ENCODE measurements around the gene P2RX2. TPM values are rescaled to one million over a fixed set of nuclear protein-coding genes. Genes with fewer than 3 reads are reported as not detected.

The P2RX2 gene
- polyA plus RNA-seq, 2 of the 4 experiments (the other 2 are of a cell fraction), result not detected

- H3K4me2 ChIP-seq, result no peak overlapping the region
- CTCF ChIA-PET, result interaction anchor here (1.0 to 4.8 kb wide), 3 partner anchors 8 to 193 kb away, joined by 3 to 24 read pairs (median 4); no protein-coding TSS in a partner anchor
- H3K9me3 ChIP-seq, result peaks cover 11% of the 10 kb centered on the region; the same call in 1 of the 3 replicates
- H3K4me1 ChIP-seq, result no peaks in the 10 kb centered on the region
- POLR2A ChIA-PET, result no interaction called here
- no peak overlapping the region for H3K27ac ChIP-seq
- no peak overlapping the region for H3K4me3 ChIP-seq
- no peak for DNase-seq (ENCODE audit: low read depth in 1 of 2, low spot score in 1 of 2)
- no peak for ATAC-seq
- no peak for TF ChIP-seq RNF2 (IDR thresholded peaks at IDR 0.05; ENCODE audit: borderline replicate concordance, low read depth)
- TF ChIP-seq, protein P1, sequence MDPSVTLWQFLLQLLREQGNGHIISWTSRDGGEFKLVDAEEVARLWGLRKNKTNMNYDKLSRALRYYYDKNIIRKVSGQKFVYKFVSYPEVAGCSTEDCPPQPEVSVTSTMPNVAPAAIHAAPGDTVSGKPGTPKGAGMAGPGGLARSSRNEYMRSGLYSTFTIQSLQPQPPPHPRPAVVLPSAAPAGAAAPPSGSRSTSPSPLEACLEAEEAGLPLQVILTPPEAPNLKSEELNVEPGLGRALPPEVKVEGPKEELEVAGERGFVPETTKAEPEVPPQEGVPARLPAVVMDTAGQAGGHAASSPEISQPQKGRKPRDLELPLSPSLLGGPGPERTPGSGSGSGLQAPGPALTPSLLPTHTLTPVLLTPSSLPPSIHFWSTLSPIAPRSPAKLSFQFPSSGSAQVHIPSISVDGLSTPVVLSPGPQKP (IDR thresholded peaks at IDR 0.05; ENCODE audit: low read depth, low read length), result no peak
- no peak for TF ChIP-seq BHLHE40 (IDR thresholded peaks at IDR 0.05; ENCODE audit: low read depth, low read length)
- TF ChIP-seq NPAS2 (CRISPR knock-in tag; IDR thresholded peaks at IDR 0.05; ENCODE audit: borderline replicate concordance), result no peak
- TF ChIP-seq, protein P2, sequence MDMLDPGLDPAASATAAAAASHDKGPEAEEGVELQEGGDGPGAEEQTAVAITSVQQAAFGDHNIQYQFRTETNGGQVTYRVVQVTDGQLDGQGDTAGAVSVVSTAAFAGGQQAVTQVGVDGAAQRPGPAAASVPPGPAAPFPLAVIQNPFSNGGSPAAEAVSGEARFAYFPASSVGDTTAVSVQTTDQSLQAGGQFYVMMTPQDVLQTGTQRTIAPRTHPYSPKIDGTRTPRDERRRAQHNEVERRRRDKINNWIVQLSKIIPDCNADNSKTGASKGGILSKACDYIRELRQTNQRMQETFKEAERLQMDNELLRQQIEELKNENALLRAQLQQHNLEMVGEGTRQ (IDR thresholded peaks at IDR 0.05), result no peak
- TF ChIP-seq SREBF2 (IDR thresholded peaks at IDR 0.05), result no peak
- TF ChIP-seq, protein P3, sequence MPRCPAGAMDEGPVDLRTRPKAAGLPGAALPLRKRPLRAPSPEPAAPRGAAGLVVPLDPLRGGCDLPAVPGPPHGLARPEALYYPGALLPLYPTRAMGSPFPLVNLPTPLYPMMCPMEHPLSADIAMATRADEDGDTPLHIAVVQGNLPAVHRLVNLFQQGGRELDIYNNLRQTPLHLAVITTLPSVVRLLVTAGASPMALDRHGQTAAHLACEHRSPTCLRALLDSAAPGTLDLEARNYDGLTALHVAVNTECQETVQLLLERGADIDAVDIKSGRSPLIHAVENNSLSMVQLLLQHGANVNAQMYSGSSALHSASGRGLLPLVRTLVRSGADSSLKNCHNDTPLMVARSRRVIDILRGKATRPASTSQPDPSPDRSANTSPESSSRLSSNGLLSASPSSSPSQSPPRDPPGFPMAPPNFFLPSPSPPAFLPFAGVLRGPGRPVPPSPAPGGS (IDR thresholded peaks at IDR 0.05), result no peak
- TF ChIP-seq HEYL (CRISPR knock-in tag; IDR thresholded peaks at IDR 0.05), result no peak
- no peak for TF ChIP-seq MAFK (IDR thresholded peaks at IDR 0.05; ENCODE audit: partially characterized antibody)
- TF ChIP-seq POLR2AphosphoS2 (conservative IDR thresholded peaks at IDR 0.05; ENCODE audit: low read length), result no peak
- TF ChIP-seq NFE2L2 (conservative IDR thresholded peaks at IDR 0.05; ENCODE audit: low read length), result no peak
- no peak for TF ChIP-seq POLR2A (IDR thresholded peaks at IDR 0.05; ENCODE audit: low read length)
- TF ChIP-seq CHD2 (IDR thresholded peaks at IDR 0.05; ENCODE audit: low read length, partially characterized antibody), result no peak
- no peak for TF ChIP-seq CBX8 (IDR thresholded peaks at IDR 0.05)
- no peak for TF ChIP-seq ESRRA (IDR thresholded peaks at IDR 0.05; ENCODE audit: borderline replicate concordance, low read length)
- WGBS (ENCODE audit: missing lambda C conversion rate), result 87% methylated on average over 13 of the region's 19 CpGs
- FAIRE-seq, result no peak
These were observed 11.6 kb upstream of the P2RX2 start for GRCh38 chr12:132606927-132607326.

- CTCF ChIA-PET, result interaction anchor here (0.7 to 11.9 kb wide), 6 partner anchors 8 to 455 kb away, joined by 3 to 132 read pairs (median 6); no protein-coding TSS in a partner anchor
- H3K4me3 ChIP-seq, result no peak overlapping the region
- no peak overlapping the region for H3K4me2 ChIP-seq
- POLR2A ChIA-PET, result no interaction called here
- no peaks in the 10 kb centered on the region for H3K4me1 ChIP-seq
- no peak; a peak in 1 of 6 replicates for ATAC-seq
- H3K27ac ChIP-seq, result no peak overlapping the region
- DNase-seq (ENCODE audit: low read depth in 1 of 2, low spot score in 1 of 2), result no peak
- FAIRE-seq, result no peak
- no peak for TF ChIP-seq PHF8 (IDR thresholded peaks at IDR 0.05; ENCODE audit: borderline replicate concordance, low read depth)
- no peak for TF ChIP-seq E2F6 (IDR thresholded peaks at IDR 0.05; ENCODE audit: borderline replicate concordance, low read depth)
- TF ChIP-seq RAD21 (conservative IDR thresholded peaks at IDR 0.05 in 1 of 2, IDR thresholded peaks at IDR 0.05 in 1 of 2), result no peak
- TF ChIP-seq EHF (CRISPR knock-in tag; IDR thresholded peaks at IDR 0.05), result no peak
- TF ChIP-seq, protein P4, sequence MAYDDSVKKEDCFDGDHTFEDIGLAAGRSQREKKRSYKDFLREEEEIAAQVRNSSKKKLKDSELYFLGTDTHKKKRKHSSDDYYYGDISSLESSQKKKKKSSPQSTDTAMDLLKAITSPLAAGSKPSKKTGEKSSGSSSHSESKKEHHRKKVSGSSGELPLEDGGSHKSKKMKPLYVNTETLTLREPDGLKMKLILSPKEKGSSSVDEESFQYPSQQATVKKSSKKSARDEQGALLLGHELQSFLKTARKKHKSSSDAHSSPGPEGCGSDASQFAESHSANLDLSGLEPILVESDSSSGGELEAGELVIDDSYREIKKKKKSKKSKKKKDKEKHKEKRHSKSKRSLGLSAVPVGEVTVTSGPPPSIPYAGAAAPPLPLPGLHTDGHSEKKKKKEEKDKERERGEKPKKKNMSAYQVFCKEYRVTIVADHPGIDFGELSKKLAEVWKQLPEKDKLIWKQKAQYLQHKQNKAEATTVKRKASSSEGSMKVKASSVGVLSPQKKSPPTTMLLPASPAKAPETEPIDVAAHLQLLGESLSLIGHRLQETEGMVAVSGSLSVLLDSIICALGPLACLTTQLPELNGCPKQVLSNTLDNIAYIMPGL (CRISPR knock-in tag; IDR thresholded peaks at IDR 0.05; ENCODE audit: borderline replicate concordance), result no peak
- no peak for TF ChIP-seq HOXB5 (CRISPR knock-in tag; IDR thresholded peaks at IDR 0.05)
- 57% methylated on average over 21 of the region's 25 CpGs for WGBS (ENCODE audit: missing lambda C conversion rate)
- peaks cover 13% of the 10 kb centered on the region; the same call in 1 of the 3 replicates for H3K9me3 ChIP-seq
These were observed 10.1 kb upstream of the P2RX2 start for GRCh38 chr12:132608231-132609171.

Data from A549 (cell line).